ENCODE measurements around the gene TOMM20.

TOMM20 gene

GRCh38 chr1:235127203-235127602, 1.4 kb downstream of the TOMM20 start:
- no peaks in the 10 kb centered on the region for H3K27me3 ChIP-seq (ENCODE audit: insufficient read depth, low read depth, severe bottlenecking)
- H3K36me3 ChIP-seq: peaks cover 78% of the 10 kb centered on the region
- peak overlapping the region; percentile 92; the same call in 1 of the 2 replicates for H3K27ac ChIP-seq
- H3K4me3 ChIP-seq (ENCODE audit: low read depth, low read length): peak overlapping the region; percentile 97
- no peak for TF ChIP-seq CTCF (IDR thresholded peaks at IDR 0.05; ENCODE audit: low read depth, low read length)
- no peaks in the 10 kb centered on the region for H3K9me3 ChIP-seq (ENCODE audit: severe bottlenecking)
- no peak for DNase-seq

- H3K27me3 ChIP-seq (ENCODE audit: insufficient read depth, low read depth, severe bottlenecking): no peaks in the 10 kb centered on the region
- no peak overlapping the region for H3K4me3 ChIP-seq (ENCODE audit: low read depth, low read length)
- no peak for TF ChIP-seq CTCF (IDR thresholded peaks at IDR 0.05; ENCODE audit: low read depth, low read length)
- DNase-seq: no peak
- H3K27ac ChIP-seq: no peak overlapping the region
- peaks cover 89% of the 10 kb centered on the region for H3K36me3 ChIP-seq
- no peaks in the 10 kb centered on the region for H3K9me3 ChIP-seq (ENCODE audit: severe bottlenecking)
Observed at GRCh38 chr1:235124665-235125064, 4.0 kb downstream of the TOMM20 start.

- Histone ChIP-seq H3K27me3 (ENCODE audit: insufficient read depth, low read depth, severe bottlenecking) (no peaks in the 10 kb centered on the region), H3K9me3 (ENCODE audit: severe bottlenecking) (no peaks in the 10 kb centered on the region), H3K4me3 (ENCODE audit: low read depth, low read length) (no peak overlapping the region), H3K27ac (no peak overlapping the region), H3K36me3 (peaks cover 95% of the 10 kb centered on the region)
- TF ChIP-seq CTCF (IDR thresholded peaks at IDR 0.05; ENCODE audit: low read depth, low read length): no peak
- no peak for DNase-seq
Observed at GRCh38 chr1:235124111-235124510, 4.5 kb downstream of the TOMM20 start.

GRCh38 chr1:235122348-235122747, 6.3 kb downstream of the TOMM20 start:
- DNase-seq: no peak
- Histone ChIP-seq H3K9me3 (ENCODE audit: severe bottlenecking) (no peaks in the 10 kb centered on the region), H3K4me3 (ENCODE audit: low read depth, low read length) (no peak overlapping the region), H3K36me3 (peaks cover 100% of the 10 kb centered on the region), H3K27me3 (ENCODE audit: insufficient read depth, low read depth, severe bottlenecking) (no peaks in the 10 kb centered on the region), H3K27ac (no peak overlapping the region)
- TF ChIP-seq CTCF (IDR thresholded peaks at IDR 0.05; ENCODE audit: low read depth, low read length): no peak

GRCh38 chr1:235113183-235113917, 15.3 kb downstream of the TOMM20 start:
- Histone ChIP-seq H3K4me3 (ENCODE audit: low read depth, low read length) (no peak overlapping the region), H3K36me3 (peaks cover 90% of the 10 kb centered on the region), H3K9me3 (ENCODE audit: severe bottlenecking) (no peaks in the 10 kb centered on the region), H3K27ac (no peak overlapping the region), H3K27me3 (ENCODE audit: insufficient read depth, low read depth, severe bottlenecking) (no peaks in the 10 kb centered on the region)
- DNase-seq: no peak
- TF ChIP-seq CTCF (IDR thresholded peaks at IDR 0.05; ENCODE audit: low read depth, low read length): no peak

Measured in WERI-Rb-1 (cell line).